OCI-LY3 (cell line): ENCODE results near the gene MYCBP2.

Source experiments
- CTCF ChIP-seq: fragments of 200-600, 300-600 bp; sonication (generic); IDR thresholded peaks from 2 replicates; pipeline ENCODE4 v1.5.1; 2014; ENCODE audit warnings: antibody characterized with exemption, low read length, low read depth
- EZH2phosphoT487 ChIP-seq: fragments of 200-600 bp; shearing (Covaris generic); IDR thresholded peaks from 2 replicates; pipeline ENCODE4 v1.6.1; 2018; ENCODE audit warnings: antibody characterized with exemption, mixed run types, low read depth

- TF ChIP-seq CTCF, result no peak
- TF ChIP-seq EZH2phosphoT487, result no peak
Observed at GRCh38 chr13:77306458-77306857, 20.4 kb downstream of the MYCBP2 start.
